Fibroblast of pulmonary artery (primary cell): ENCODE results near the gene DNAJC21.
A peak's percentile ranks its signal among the peaks of the same experiment; 100 is the strongest.
"Not testable (repeated sequence)": the region's sequence is repeated elsewhere in the genome, so short reads cannot be mapped to it uniquely, and the experiment has no call there.

Experiments used
- DNase-seq: peaks from one replicate; pipeline ENCODE4 v3.0.0-alpha.2; 2010; ENCODE audit warnings: low read depth
- H3K4me3 ChIP-seq: replicated peaks from 2 replicates; pipeline ENCODE4 v1.5.1; 2011; ENCODE audit warnings: low read depth, mild to moderate bottlenecking, control low read depth, low read length, moderate library complexity
- TF ChIP-seq, protein P1 (sequence below): IDR thresholded peaks from 2 replicates; pipeline ENCODE4 v1.5.1; 2011; ENCODE audit warnings: mild to moderate bottlenecking, control low read depth, low read length, inconsistent platforms; ENCODE audit errors: missing control alignments

Gene DNAJC21

GRCh38 chr5:34919077-34919476, 10.3 kb upstream of the DNAJC21 start:
- TF ChIP-seq, protein P1, sequence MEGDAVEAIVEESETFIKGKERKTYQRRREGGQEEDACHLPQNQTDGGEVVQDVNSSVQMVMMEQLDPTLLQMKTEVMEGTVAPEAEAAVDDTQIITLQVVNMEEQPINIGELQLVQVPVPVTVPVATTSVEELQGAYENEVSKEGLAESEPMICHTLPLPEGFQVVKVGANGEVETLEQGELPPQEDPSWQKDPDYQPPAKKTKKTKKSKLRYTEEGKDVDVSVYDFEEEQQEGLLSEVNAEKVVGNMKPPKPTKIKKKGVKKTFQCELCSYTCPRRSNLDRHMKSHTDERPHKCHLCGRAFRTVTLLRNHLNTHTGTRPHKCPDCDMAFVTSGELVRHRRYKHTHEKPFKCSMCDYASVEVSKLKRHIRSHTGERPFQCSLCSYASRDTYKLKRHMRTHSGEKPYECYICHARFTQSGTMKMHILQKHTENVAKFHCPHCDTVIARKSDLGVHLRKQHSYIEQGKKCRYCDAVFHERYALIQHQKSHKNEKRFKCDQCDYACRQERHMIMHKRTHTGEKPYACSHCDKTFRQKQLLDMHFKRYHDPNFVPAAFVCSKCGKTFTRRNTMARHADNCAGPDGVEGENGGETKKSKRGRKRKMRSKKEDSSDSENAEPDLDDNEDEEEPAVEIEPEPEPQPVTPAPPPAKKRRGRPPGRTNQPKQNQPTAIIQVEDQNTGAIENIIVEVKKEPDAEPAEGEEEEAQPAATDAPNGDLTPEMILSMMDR = peak; percentile 23
- DNase-seq = no peak
- H3K4me3 ChIP-seq = no peak overlapping the region

DNA sequence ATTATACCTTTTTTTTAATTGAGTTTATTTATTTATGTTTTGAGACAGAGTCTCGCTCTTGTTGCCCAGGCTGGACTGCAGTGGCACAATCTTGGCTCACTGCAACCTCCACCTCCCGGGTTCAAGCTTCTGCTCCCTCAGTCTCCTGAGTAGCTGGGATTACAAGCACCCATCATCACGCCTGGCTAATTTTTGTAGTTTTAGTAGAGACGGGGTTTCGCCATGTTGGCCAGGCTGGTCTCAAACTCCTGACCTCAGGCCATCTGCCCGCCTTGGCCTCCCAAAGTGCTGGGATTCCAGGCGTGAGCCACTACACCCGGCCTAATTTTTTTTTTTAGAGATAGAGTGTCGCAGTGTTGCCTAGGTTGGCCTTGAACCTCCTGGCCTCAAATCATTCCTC, 6.1 kb upstream of the DNAJC21 start:
- H3K4me3 ChIP-seq, DNase-seq: not testable (repeated sequence)

DNA sequence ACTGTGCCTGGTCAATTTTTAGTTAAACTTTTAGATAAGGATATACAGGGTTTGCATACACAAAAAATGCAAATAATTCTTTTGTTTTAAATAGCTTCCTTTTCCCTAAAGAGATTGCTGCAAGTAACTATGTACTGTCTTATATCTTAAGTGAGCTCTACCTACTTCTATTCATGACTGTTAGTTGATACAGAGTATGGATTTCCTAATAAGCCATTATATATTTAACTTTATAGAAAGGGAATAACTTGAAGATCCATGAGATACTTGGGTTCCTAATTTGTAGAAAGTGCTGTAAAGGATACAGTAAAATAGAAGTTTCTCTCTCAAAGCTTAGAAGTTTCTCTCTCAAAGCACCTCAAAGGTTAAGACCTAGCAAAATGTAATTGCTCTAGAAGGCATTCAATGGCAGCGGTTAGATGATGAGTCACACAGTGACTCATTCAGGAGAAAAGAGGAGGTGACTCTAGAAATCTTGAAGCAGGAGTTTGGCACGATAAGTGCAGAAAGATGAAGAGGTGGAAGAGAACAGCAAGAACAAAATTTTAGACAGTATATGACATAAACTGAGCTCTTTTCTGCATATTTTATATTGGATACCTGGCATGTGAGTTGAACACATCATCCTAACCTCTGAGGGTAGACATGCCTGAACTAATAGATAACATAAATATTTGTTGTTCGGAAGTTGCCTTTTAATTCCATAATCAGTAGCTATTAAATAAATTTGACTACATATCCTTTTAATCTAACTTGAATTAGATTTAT, 5.5 kb upstream of the DNAJC21 start:
- peak; percentile 83 for DNase-seq

GRCh38 chr5:34924462-34924765, 4.9 kb upstream of the DNAJC21 start:
- no peak overlapping the region for H3K4me3 ChIP-seq

More for the DNA sequence above, 5.5 kb upstream of the DNAJC21 start:
- TF ChIP-seq, protein P1 = no peak
- H3K4me3 ChIP-seq = no peak overlapping the region

GRCh38 chr5:34926318-34926888, 3.0 kb upstream of the DNAJC21 start:
- no peak overlapping the region for H3K4me3 ChIP-seq
- TF ChIP-seq, protein P1 = no peak
- DNase-seq = no peak

More at GRCh38 chr5:34924462-34924765, 4.9 kb upstream of the DNAJC21 start:
- TF ChIP-seq, protein P1 = no peak
- no peak for DNase-seq

GRCh38 chr5:34927785-34928184, 1.6 kb upstream of the DNAJC21 start:
- H3K4me3 ChIP-seq = no peak overlapping the region
- TF ChIP-seq, protein P1 = no peak
- DNase-seq = no peak

GRCh38 chr5:34928267-34928666, 1.1 kb upstream of the DNAJC21 start:
- TF ChIP-seq, protein P1 = no peak
- no peak overlapping the region for H3K4me3 ChIP-seq
- DNase-seq = no peak
